HepG2 (cell line): ENCODE measurements around the gene PYGO1. TPM values are rescaled to one million over a fixed set of nuclear protein-coding genes. Genes with fewer than 3 reads are reported as not detected.

ENCODE experiments used
- ATAC-seq: fragments of 200-7000 bp; cut with Tn5 transposase; 3 replicates; pipeline ENCODE4 v1.9.1; 2020; ENCODE audit warnings: mild to moderate bottlenecking, moderate library complexity
- BruUV-seq: library from RNA; stranded (reverse); fragments of 400-500 nt; replicated peaks from 2 replicates; lab custom pipeline; 2021; lab: Mats Ljungman, UMichigan
- CTCF ChIA-PET: fragments of 300-600 bp; formaldehyde crosslinking; extraction: SDS; loops from one replicate; lab custom pipeline; 2021; ENCODE audit warnings: low total read pairs, inconsistent platforms, low intra/inter-chr PET ratio; lab: Yijun Ruan, JAX
- POLR2A ChIA-PET: fragments of 350-600 bp; sonication (Branson Sonifier 250); formaldehyde crosslinking; loops from one replicate; lab custom pipeline; 2020; ENCODE audit warnings: antibody characterized with exemption, inconsistent platforms; lab: Yijun Ruan, JAX
- DNase-seq: peaks from one replicate; pipeline ENCODE4 v3.0.0-alpha.2; 2015; ENCODE audit warnings: low spot score
- FAIRE-seq: peaks from 3 replicates; lab custom pipeline; 2011; peaks lifted over from hg19 to GRCh38; lab: Jason Lieb, UNC
- H2AFZ ChIP-seq: one replicate; pipeline ENCODE4 v1.6.1; 2011; ENCODE audit warnings: low read length, inconsistent platforms
- H3K27ac ChIP-seq: fragments of 300-600 bp; 3 replicates; pipeline ENCODE4 v1.8.0; 2011; ENCODE audit warnings: mixed run types, mild to moderate bottlenecking, mixed read lengths, low read length, inconsistent platforms; ENCODE audit not compliant: insufficient read depth; ENCODE audit errors: extremely low read length
- H3K27me3 ChIP-seq, 2 experiments: fragments of 200-600 bp in 1 of 2; 2 replicates in 1 of 2; 3 replicates in 1 of 2; pipeline versions ENCODE4 v1.6.0 to v1.8.0; 2011; ENCODE audit warnings: low read length in 2 of 2, mild to moderate bottlenecking in 2 of 2, moderate library complexity in 2 of 2, inconsistent platforms in 1 of 2; ENCODE audit not compliant: insufficient read depth in 2 of 2, control insufficient read depth in 1 of 2
- H3K36me3 ChIP-seq, 2 experiments: fragments of 200-600 bp in 1 of 2; replicated peaks in 1 of 2; 2 replicates in 1 of 2; 3 replicates in 1 of 2; pipeline versions ENCODE4 v1.5.1 to v1.8.0; 2011; ENCODE audit warnings: low read length in 2 of 2, inconsistent platforms in 1 of 2; ENCODE audit not compliant: insufficient read depth in 2 of 2, control insufficient read depth in 1 of 2
- H3K4me1 ChIP-seq: 2 replicates; pipeline ENCODE4 v1.5.1; 2012; ENCODE audit warnings: low read length, inconsistent platforms; ENCODE audit not compliant: insufficient read depth
- H3K4me2 ChIP-seq: 2 replicates; pipeline ENCODE4 v1.6.0; 2011; ENCODE audit warnings: low read depth, low read length, inconsistent platforms
- H3K4me3 ChIP-seq, 3 experiments: fragments of 200-600 bp in 1 of 3; sonication (generic), shearing (Covaris generic) in 1 of 3; replicated peaks in 1 of 3; 2 replicates each; pipeline ENCODE4 v1.5.1; 2011 to 2016; ENCODE audit warnings: low read length in 3 of 3, inconsistent platforms in 2 of 3, low read depth in 2 of 3, mild to moderate bottlenecking in 2 of 3, control low read depth in 1 of 3, mixed read lengths in 1 of 3; ENCODE audit not compliant: insufficient read depth in 1 of 3
- H3K79me2 ChIP-seq: one replicate; pipeline ENCODE4 v1.6.1; 2011; ENCODE audit warnings: low read length, inconsistent platforms; ENCODE audit not compliant: insufficient read depth
- H3K9ac ChIP-seq: 2 replicates; pipeline ENCODE4 v1.6.0; 2011; ENCODE audit warnings: mild to moderate bottlenecking, low read depth, low read length, inconsistent platforms; ENCODE audit not compliant: insufficient read depth
- H3K9me3 ChIP-seq: 2 replicates; pipeline ENCODE4 v1.5.1; 2012; ENCODE audit warnings: mild to moderate bottlenecking, low read length
- H4K20me1 ChIP-seq: 2 replicates; pipeline ENCODE4 v1.6.0; 2011; ENCODE audit warnings: inconsistent platforms, mild to moderate bottlenecking, low read length, moderate library complexity; ENCODE audit not compliant: insufficient read depth
- GATAD2A ChIP-seq: IDR thresholded peaks from 2 replicates; pipeline ENCODE4 v1.6.1; 2016
- JDP2 ChIP-seq: sonication (generic); formaldehyde crosslinking; IDR thresholded peaks from 2 replicates; pipeline ENCODE4 v1.8.1; 2022; ENCODE audit warnings: missing genetic modification reagents, borderline replicate concordance
- JUN ChIP-seq: sonication (generic); formaldehyde crosslinking; IDR thresholded peaks from 2 replicates; pipeline ENCODE4 v1.4.0; 2020; ENCODE audit warnings: mild to moderate bottlenecking, missing genetic modification reagents
- KDM2A ChIP-seq: sonication (generic); formaldehyde crosslinking; IDR thresholded peaks from 2 replicates; pipeline ENCODE4 v1.4.0; 2020; ENCODE audit warnings: low read depth, missing genetic modification reagents, borderline replicate concordance
- MATR3 ChIP-seq: sonication (generic); formaldehyde crosslinking; IDR thresholded peaks from 2 replicates; pipeline ENCODE4 v1.4.0; 2020; ENCODE audit warnings: missing genetic modification reagents
- NR2F2 ChIP-seq: IDR thresholded peaks from 2 replicates; pipeline ENCODE4 v1.6.1; 2012; ENCODE audit warnings: low read depth, inconsistent platforms, borderline replicate concordance
- RAD21 ChIP-seq: fragments of 450-650 bp; formaldehyde crosslinking; IDR thresholded peaks from 2 replicates; pipeline ENCODE4 v1.5.0; 2020; ENCODE audit warnings: mild to moderate bottlenecking
- SIX4 ChIP-seq: sonication (generic); formaldehyde crosslinking; IDR thresholded peaks from 2 replicates; pipeline ENCODE4 v1.4.0; 2020; ENCODE audit warnings: missing genetic modification reagents
- TOE1 ChIP-seq: sonication (generic); formaldehyde crosslinking; IDR thresholded peaks from 2 replicates; pipeline ENCODE4 v1.4.0; 2020; ENCODE audit warnings: mild to moderate bottlenecking, missing genetic modification reagents
- ZFAT ChIP-seq: sonication (generic); formaldehyde crosslinking; conservative IDR thresholded peaks from 2 replicates; pipeline ENCODE4 v1.8.1; 2023; ENCODE audit warnings: missing genetic modification reagents, inconsistent platforms
- ZNF143 ChIP-seq: sonication (generic); formaldehyde crosslinking; IDR thresholded peaks from 2 replicates; pipeline ENCODE4 v1.4.0; 2020; ENCODE audit warnings: missing genetic modification reagents
- ZNF530 ChIP-seq: sonication (generic); formaldehyde crosslinking; IDR thresholded peaks from 2 replicates; pipeline ENCODE4 v1.5.0; 2020; ENCODE audit warnings: low read depth, mild to moderate bottlenecking, missing genetic modification reagents
- ZNF546 ChIP-seq: sonication (generic); formaldehyde crosslinking; conservative IDR thresholded peaks from 2 replicates; pipeline ENCODE4 v1.8.1; 2023; ENCODE audit warnings: mild to moderate bottlenecking, missing genetic modification reagents
- WGBS: methylation state at CpG from one replicate; pipeline ENCODE4 v1.1.6; 2017; ENCODE audit warnings: low lambda C conversion rate; 5-methylcytosine and 5-hydroxymethylcytosine counted together
- in situ Hi-C: cut with HindIII; loops from 2 replicates; pipeline ENCODE4 v1.10.0; 2017; ENCODE audit warnings: low pct_unique_long_range_greater_than_20kb; ENCODE audit not compliant: extremely low pct_ligation_motif_present
- intact Hi-C: fragments of 100-400 bp; cut with micrococcal nuclease; formaldehyde crosslinking; loops from one replicate; pipeline ENCODE4 v1.10.0; 2022; ENCODE audit not compliant: unreplicated experiment
- polyA plus RNA-seq, 8 experiments: library from polyadenylated mRNA; depleted of rRNA in 3 of 8; stranded (reverse) in 7 of 8; unstranded in 1 of 8; fragments of >200 nt; fragmentation: Illumina TruSeq in 4 of 8; extraction: Trizol in 4 of 8; gene quantifications; 2 replicates each; pipeline versions ENCODE4 v1.2.1 to v1.2.3, GENCODE V29; 2011 to 2016; ENCODE audit warnings: low read depth in 4 of 8, missing spikeins in 1 of 8, mixed read lengths in 1 of 8; ENCODE audit not compliant: insufficient read depth in 1 of 8
- total RNA-seq, 5 experiments: library from RNA; depleted of rRNA; stranded (reverse); fragments of >200 nt; fragmentation: Illumina TruSeq; extraction: Trizol; gene quantifications; 2 replicates each; pipeline ENCODE4 v1.2.3, GENCODE V29; 2016; ENCODE audit warnings: low read depth in 1 of 5
- TF ChIP-seq, protein P1 (sequence below): sonication (generic); formaldehyde crosslinking; IDR thresholded peaks from 2 replicates; pipeline ENCODE4 v1.5.1; 2020; ENCODE audit warnings: missing genetic modification reagents, mild to moderate bottlenecking, borderline replicate concordance

Gene PYGO1
- total and polyA plus RNA-seq, 2 of the 13 experiments (the other 11 are each of a cell fraction or from before 2014, with no cell fraction given) = 1.1 to 1.8 TPM

DNA sequence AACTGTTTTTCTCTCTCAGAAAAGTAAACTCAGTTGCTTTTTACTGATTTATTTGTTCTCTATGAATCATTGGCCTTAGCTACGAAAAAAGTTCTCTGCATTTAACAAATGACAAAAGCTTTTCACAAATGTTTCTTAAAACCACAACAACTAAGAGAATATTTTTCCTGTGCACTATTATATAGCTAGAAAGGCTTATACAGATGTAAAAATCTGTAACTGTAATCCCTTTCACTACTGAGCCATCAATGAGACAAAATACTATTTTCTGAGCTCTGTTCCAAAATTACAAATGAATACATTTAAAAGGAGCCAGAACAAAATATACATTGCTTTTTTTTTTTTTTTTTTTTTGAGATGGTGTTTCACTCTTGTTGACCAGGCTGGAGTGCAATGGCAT, 45.6 kb upstream of the PYGO1 start:
- Histone ChIP-seq H4K20me1 (no peaks in the 10 kb centered on the region), H3K36me3 (peaks cover 7 to 35% of the 10 kb centered on the region in 2 experiments; a peak in 4 of 5 replicates), H3K4me1 (no peaks in the 10 kb centered on the region), H3K27me3 (no peaks in the 10 kb centered on the region), H3K27ac (no peak overlapping the region)
- no peak for DNase-seq
- in situ Hi-C loops (no loop called here), intact Hi-C loops (no loop called here)
- POLR2A ChIA-PET = no interaction called here
- FAIRE-seq = no peak
- TF ChIP-seq TOE1 (CRISPR knock-in tag) = no peak
- TF ChIP-seq, all 625 proteins: peak for 0
- Histone ChIP-seq H3K9me3 (no peaks in the 10 kb centered on the region), H3K79me2 (no peaks in the 10 kb centered on the region), H3K4me2 (no peak overlapping the region), H3K4me3 (no peak overlapping the region), H3K9ac (no peak overlapping the region), H2AFZ (no peak overlapping the region)
- no peak for ATAC-seq
- CTCF ChIA-PET = no interaction called here
- no TSS peak for BruUV-seq
- 98% methylated on average over 1 of the region's 1 CpG for whole genome bisulfite sequencing

DNA sequence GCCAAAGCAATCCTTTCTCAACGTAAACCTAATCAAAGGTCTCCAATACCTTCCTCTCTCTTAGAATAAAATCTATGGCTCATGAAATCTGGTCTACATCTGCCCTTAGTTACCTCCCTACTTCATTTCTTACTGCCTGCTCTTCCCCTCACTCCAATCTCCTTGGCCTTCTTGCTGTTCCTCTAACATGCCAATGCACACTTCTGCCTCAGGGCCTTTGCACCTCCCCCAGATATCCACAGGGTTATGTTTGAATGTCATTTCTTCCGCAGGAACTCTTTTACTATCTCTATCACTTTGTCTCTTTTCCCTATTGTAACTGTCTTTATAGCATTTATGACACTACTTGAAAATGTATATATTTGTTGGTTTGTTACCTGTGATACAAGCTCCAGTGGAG, 44.3 kb upstream of the PYGO1 start:
- ATAC-seq (no peak), FAIRE-seq (no peak), DNase-seq (no peak)
- ChIA-PET CTCF (no interaction called here), POLR2A (no interaction called here)
- Histone ChIP-seq H3K9ac (no peak overlapping the region), H3K27me3 (no peaks in the 10 kb centered on the region), H4K20me1 (no peaks in the 10 kb centered on the region), H3K4me1 (no peaks in the 10 kb centered on the region), H3K9me3 (no peaks in the 10 kb centered on the region), H3K4me2 (no peak overlapping the region), H3K27ac (no peak overlapping the region), H3K4me3 (no peak overlapping the region), H3K79me2 (no peaks in the 10 kb centered on the region), H3K36me3 (peaks cover 11 to 33% of the 10 kb centered on the region in 2 experiments), H2AFZ (no peak overlapping the region)
- in situ Hi-C loops = no loop called here
- WGBS = 100% methylated on average over 2 of the region's 2 CpGs
- intact Hi-C loops = no loop called here
- TF ChIP-seq ZNF530 (no peak), NR2F2 (no peak), KDM2A (no peak), ZNF546 (CRISPR knock-in tag) (no peak), SIX4 (CRISPR knock-in tag) (no peak), GATAD2A (CRISPR knock-in tag) (no peak), JDP2 (CRISPR knock-in tag) (no peak), JUN (CRISPR knock-in tag) (no peak), MATR3 (CRISPR knock-in tag) (no peak), ZFAT (no peak), ZNF143 (CRISPR knock-in tag) (no peak), RAD21 (CRISPR knock-in tag) (no peak)
- TF ChIP-seq, protein P1, sequence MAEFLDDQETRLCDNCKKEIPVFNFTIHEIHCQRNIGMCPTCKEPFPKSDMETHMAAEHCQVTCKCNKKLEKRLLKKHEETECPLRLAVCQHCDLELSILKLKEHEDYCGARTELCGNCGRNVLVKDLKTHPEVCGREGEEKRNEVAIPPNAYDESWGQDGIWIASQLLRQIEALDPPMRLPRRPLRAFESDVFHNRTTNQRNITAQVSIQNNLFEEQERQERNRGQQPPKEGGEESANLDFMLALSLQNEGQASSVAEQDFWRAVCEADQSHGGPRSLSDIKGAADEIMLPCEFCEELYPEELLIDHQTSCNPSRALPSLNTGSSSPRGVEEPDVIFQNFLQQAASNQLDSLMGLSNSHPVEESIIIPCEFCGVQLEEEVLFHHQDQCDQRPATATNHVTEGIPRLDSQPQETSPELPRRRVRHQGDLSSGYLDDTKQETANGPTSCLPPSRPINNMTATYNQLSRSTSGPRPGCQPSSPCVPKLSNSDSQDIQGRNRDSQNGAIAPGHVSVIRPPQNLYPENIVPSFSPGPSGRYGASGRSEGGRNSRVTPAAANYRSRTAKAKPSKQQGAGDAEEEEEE = no peak
- no TSS peak for BruUV-seq
